ENCODE measurements around the gene FIGN. TPM values are rescaled to one million over a fixed set of nuclear protein-coding genes. Genes with fewer than 3 reads are reported as not detected.

Gene FIGN
- total and polyA plus RNA-seq, 10 of the 15 experiments (the other 5 are each of a cell fraction or from before 2014, with no cell fraction given) = under 0.01 to 0.01 TPM; not detected in 8

GRCh38 chr2:163551616-163552373 is 184.0 kb downstream of the FIGN start:
- WGBS (ENCODE audit: insufficient coverage, insufficient replicate concordance, low lambda C conversion rate, missing lambda C conversion rate) = 2% methylated on average over 3 of the region's 3 CpGs
- intact Hi-C loops (cut with micrococcal nuclease; ENCODE audit: unreplicated experiment) = no loop called here
- ChIA-PET SMC1A (ENCODE audit: uncharacterized antibody, unreplicated experiment) (no interaction called here), CTCF (no interaction called here), POLR2A (no interaction called here), RAD21 (ENCODE audit: unreplicated experiment) (no interaction called here)
- Histone ChIP-seq H3K79me2 (ENCODE audit: control insufficient read depth, insufficient read depth, low read length) (no peaks in the 10 kb centered on the region), H3K36me3 (ENCODE audit: control insufficient read depth in 2 of 2, insufficient read depth in 2 of 2, low read length in 1 of 2) (no peaks in the 10 kb centered on the region), H4K20me1 (ENCODE audit: control insufficient read depth, insufficient read depth) (no peaks in the 10 kb centered on the region), H3K27ac (ENCODE audit: control insufficient read depth, insufficient read depth) (no peak overlapping the region), H3K4me2 (ENCODE audit: control insufficient read depth, insufficient read depth) (no peak overlapping the region), H3K4me3 (no peak overlapping the region), H3K4me1 (ENCODE audit: control insufficient read depth, insufficient read depth, low read length) (no peaks in the 10 kb centered on the region), H2AFZ (ENCODE audit: control insufficient read depth, low read depth, low read length) (no peak overlapping the region), H3K27me3 (replicated peaks in 1 of 2; ENCODE audit: control insufficient read depth in 2 of 2, insufficient read depth in 2 of 2, low read length in 1 of 2) (no peaks in the 10 kb centered on the region), H3K9ac (ENCODE audit: control insufficient read depth, insufficient read depth, low read length) (no peak overlapping the region), H3K9me3 (replicated peaks; ENCODE audit: control insufficient read depth, insufficient read depth, low read length) (no peaks in the 10 kb centered on the region)
- DNase-seq (ENCODE audit: low read depth, low spot score) (no peak), FAIRE-seq (no peak), ATAC-seq (no peak)
- in situ Hi-C loops (cut with MboI) = no loop called here
- BruUV-seq (replicated peaks) = no TSS peak
- TF ChIP-seq CHD2 (IDR thresholded peaks at IDR 0.05; ENCODE audit: borderline replicate concordance, low read depth, low read length) (no peak), YBX1 (IDR thresholded peaks at IDR 0.05) (no peak), RFX5 (IDR thresholded peaks at IDR 0.05; ENCODE audit: low read depth, low read length) (no peak), ATF3 (IDR thresholded peaks at IDR 0.05; ENCODE audit: borderline replicate concordance, extremely low read depth, low read depth, low read length) (no peak), STAT1 (conservative IDR thresholded peaks at IDR 0.05) (no peak), MEF2B (IDR thresholded peaks at IDR 0.05; ENCODE audit: partially characterized antibody, poor library complexity, severe bottlenecking) (no peak), REST (IDR thresholded peaks at IDR 0.05; ENCODE audit: low read depth, low read length) (no peak), JUND (IDR thresholded peaks at IDR 0.05; ENCODE audit: low read depth, low read length) (no peak), ZNF217 (IDR thresholded peaks at IDR 0.05) (no peak), TARDBP (IDR thresholded peaks at IDR 0.05; ENCODE audit: borderline replicate concordance) (no peak), STAT3 (IDR thresholded peaks at IDR 0.05; ENCODE audit: low read depth, low read length) (no peak), TCF12 (IDR thresholded peaks at IDR 0.05; ENCODE audit: low read depth, low read length) (no peak), ZNF592 (IDR thresholded peaks at IDR 0.05) (no peak), MLLT1 (IDR thresholded peaks at IDR 0.05) (no peak), MEF2A (IDR thresholded peaks at IDR 0.05; ENCODE audit: insufficient read depth, low read depth, low read length) (no peak)
